IMR-90 (cell line): ENCODE measurements around the gene AFG1L. TPM values are rescaled to one million over a fixed set of nuclear protein-coding genes. Genes with fewer than 3 reads are reported as not detected.

Experiments
- ATAC-seq: fragments of 200-7000 bp; cut with Tn5 transposase; 2 replicates; pipeline ENCODE4 v1.9.1; 2020; ENCODE audit warnings: low read depth, mild to moderate bottlenecking, moderate library complexity
- BruUV-seq: library from RNA; stranded (reverse); fragments of 400-500 nt; replicated peaks from 2 replicates; lab custom pipeline; 2021; lab: Mats Ljungman, UMichigan
- CTCF ChIA-PET: fragments of 300-600 bp; formaldehyde crosslinking; extraction: SDS; loops from one replicate; lab custom pipeline; 2021; ENCODE audit warnings: antibody characterized with exemption; lab: Yijun Ruan, JAX
- POLR2A ChIA-PET: fragments of 300-600 bp; sonication (Branson Sonifier 250); formaldehyde crosslinking; loops from one replicate; lab custom pipeline; 2022; ENCODE audit warnings: antibody characterized with exemption; ENCODE audit not compliant: unreplicated experiment; lab: Charles Lee
- DNase-seq: peaks from one replicate; pipeline ENCODE4 v3.0.0; 2013
- H2AFZ ChIP-seq: replicated peaks from 2 replicates; pipeline ENCODE3; 2013; ENCODE audit warnings: low read length, mild to moderate bottlenecking; ENCODE audit not compliant: poor library complexity
- H2AK5ac ChIP-seq: 2 replicates; pipeline ENCODE4 v1.6.1; 2013; ENCODE audit warnings: low read depth, low read length, inconsistent platforms
- H2AK9ac ChIP-seq: replicated peaks from 2 replicates; pipeline ENCODE3; 2013; ENCODE audit warnings: mild to moderate bottlenecking, low read depth, low read length, moderate library complexity; ENCODE audit not compliant: poor library complexity
- H2BK120ac ChIP-seq: 2 replicates; pipeline ENCODE4 v1.6.1; 2013; ENCODE audit warnings: low read depth, low read length, inconsistent platforms
- H2BK15ac ChIP-seq: 3 replicates; pipeline ENCODE4 v1.6.1; 2013; ENCODE audit warnings: low read depth, low read length, inconsistent platforms
- H2BK20ac ChIP-seq: 2 replicates; pipeline ENCODE4 v1.6.1; 2013; ENCODE audit warnings: low read depth, mild to moderate bottlenecking, inconsistent platforms, low read length, moderate library complexity
- H2BK5ac ChIP-seq: 2 replicates; pipeline ENCODE4 v1.6.1; 2013; ENCODE audit warnings: mild to moderate bottlenecking, low read depth, low read length, inconsistent platforms; ENCODE audit not compliant: poor library complexity, severe bottlenecking
- H3K14ac ChIP-seq: replicated peaks from 2 replicates; pipeline ENCODE4 v1.6.1; 2013; ENCODE audit warnings: low read depth, low read length, inconsistent platforms
- H3K18ac ChIP-seq: 2 replicates; pipeline ENCODE4 v1.6.1; 2013; ENCODE audit warnings: low read depth, low read length, control low read depth
- H3K23ac ChIP-seq: 2 replicates; pipeline ENCODE4 v1.6.1; 2013; ENCODE audit warnings: low read depth, low read length, inconsistent platforms
- H3K27ac ChIP-seq: 2 replicates; pipeline ENCODE4 v1.5.1; 2013; ENCODE audit warnings: mild to moderate bottlenecking, control low read depth, low read length; ENCODE audit not compliant: insufficient read depth
- H3K27me3 ChIP-seq: 2 replicates; pipeline ENCODE4 v1.6.1; 2013; ENCODE audit warnings: low read length; ENCODE audit not compliant: control insufficient read depth, insufficient read depth
- H3K36me3 ChIP-seq: 2 replicates; pipeline ENCODE4 v1.6.1; 2013; ENCODE audit warnings: low read length, mixed read lengths; ENCODE audit not compliant: control insufficient read depth, insufficient read depth
- H3K4ac ChIP-seq: 2 replicates; pipeline ENCODE4 v1.6.1; 2013; ENCODE audit warnings: low read depth, low read length, inconsistent platforms
- H3K4me1 ChIP-seq: 2 replicates; pipeline ENCODE4 v1.6.1; 2013; ENCODE audit warnings: low read length, mixed read lengths; ENCODE audit not compliant: control insufficient read depth, insufficient read depth
- H3K4me2 ChIP-seq: 2 replicates; pipeline ENCODE4 v1.6.1; 2013; ENCODE audit warnings: low read depth, mild to moderate bottlenecking, control low read depth, low read length, moderate library complexity
- H3K4me3 ChIP-seq: 2 replicates; pipeline ENCODE4 v1.5.1; 2013; ENCODE audit warnings: low read depth, mild to moderate bottlenecking, control low read depth, low read length, moderate library complexity; ENCODE audit not compliant: insufficient read depth
- H3K56ac ChIP-seq: 2 replicates; pipeline ENCODE4 v1.6.1; 2013; ENCODE audit warnings: low read length, inconsistent platforms; ENCODE audit not compliant: insufficient read depth; ENCODE audit errors: extremely low read depth
- H3K79me1 ChIP-seq, 2 experiments: 2 replicates each; pipeline ENCODE4 v1.6.1; 2013; ENCODE audit warnings: low read length in 2 of 2, inconsistent platforms in 1 of 2, low read depth in 1 of 2
- H3K9ac ChIP-seq: 2 replicates; pipeline ENCODE4 v1.6.1; 2013; ENCODE audit warnings: low read depth, low read length, control low read depth
- H3K9me1 ChIP-seq: 2 replicates; pipeline ENCODE4 v1.6.1; 2013; ENCODE audit warnings: low read length, inconsistent platforms; ENCODE audit not compliant: insufficient read depth
- H3K9me3 ChIP-seq: 2 replicates; pipeline ENCODE4 v1.6.1; 2013; ENCODE audit warnings: low read length; ENCODE audit not compliant: control insufficient read depth, insufficient read depth
- H4K20me1 ChIP-seq: 2 replicates; pipeline ENCODE4 v1.6.1; 2013; ENCODE audit warnings: low read length, inconsistent platforms; ENCODE audit not compliant: insufficient read depth
- H4K5ac ChIP-seq: 2 replicates; pipeline ENCODE4 v1.6.1; 2013; ENCODE audit warnings: mild to moderate bottlenecking, low read depth, low read length, control low read depth
- H4K8ac ChIP-seq, 2 experiments: 2 replicates each; pipeline ENCODE4 v1.6.1; 2013; ENCODE audit warnings: low read depth in 2 of 2, low read length in 2 of 2, control low read depth in 1 of 2, inconsistent platforms in 1 of 2
- H4K91ac ChIP-seq: 2 replicates; pipeline ENCODE4 v1.6.1; 2013; ENCODE audit warnings: low read depth, low read length, inconsistent platforms; ENCODE audit not compliant: insufficient read depth
- BHLHE40 ChIP-seq: fragments of 150-350 bp; IDR thresholded peaks from 2 replicates; pipeline ENCODE4 v1.6.1; 2016; ENCODE audit warnings: mild to moderate bottlenecking, low read depth, low read length
- CEBPB ChIP-seq: IDR thresholded peaks from 2 replicates; pipeline ENCODE4 v1.6.1; 2012; ENCODE audit warnings: low read depth, low read length, improper control_type of control experiment
- CHD1 ChIP-seq: IDR thresholded peaks from 2 replicates; pipeline ENCODE4 v1.6.1; 2012; ENCODE audit warnings: low read depth, low read length, improper control_type of control experiment
- MAFK ChIP-seq: IDR thresholded peaks from 2 replicates; pipeline ENCODE4 v1.6.1; 2012; ENCODE audit warnings: low read depth, low read length, improper control_type of control experiment
- MAZ ChIP-seq: IDR thresholded peaks from 2 replicates; pipeline ENCODE4 v1.6.1; 2012; ENCODE audit warnings: low read depth, mild to moderate bottlenecking, low read length, improper control_type of control experiment, moderate library complexity, borderline replicate concordance
- MXI1 ChIP-seq: IDR thresholded peaks from 2 replicates; pipeline ENCODE4 v1.6.1; 2012; ENCODE audit warnings: low read depth, mild to moderate bottlenecking, low read length, moderate library complexity, borderline replicate concordance
- NFE2L2 ChIP-seq: fragments of 150-350 bp; IDR thresholded peaks from 2 replicates; pipeline ENCODE4 v1.6.1; 2016; ENCODE audit warnings: low read depth, mild to moderate bottlenecking, low read length
- POLR2A ChIP-seq: IDR thresholded peaks from 2 replicates; pipeline ENCODE4 v1.6.1; 2012; ENCODE audit warnings: mild to moderate bottlenecking, low read depth, low read length
- RCOR1 ChIP-seq: IDR thresholded peaks from 2 replicates; pipeline ENCODE4 v1.6.1; 2012; ENCODE audit warnings: mild to moderate bottlenecking, low read length, improper control_type of control experiment; ENCODE audit not compliant: insufficient replicate concordance
- RFX5 ChIP-seq: IDR thresholded peaks from 2 replicates; pipeline ENCODE4 v1.8.0; 2012; ENCODE audit warnings: low read depth, mild to moderate bottlenecking, low read length, moderate library complexity
- SMC3 ChIP-seq: fragments of 150-350 bp; IDR thresholded peaks from 2 replicates; pipeline ENCODE4 v1.6.1; 2016; ENCODE audit warnings: low read depth, mild to moderate bottlenecking, antibody characterized with exemption, low read length, moderate library complexity
- WGBS, 2 experiments: methylation state at CpG; one replicate each; pipeline versions ENCODE4 v1.1.5 to v1.1.7; 2013; ENCODE audit warnings: missing lambda C conversion rate in 2 of 2; ENCODE audit not compliant: insufficient read length in 1 of 2; ENCODE audit errors: extremely low coverage in 2 of 2; 5-methylcytosine and 5-hydroxymethylcytosine counted together
- dilution Hi-C: fragments of 300-500 bp; cut with HindIII; formaldehyde crosslinking; loops from one replicate; pipeline ENCODE4 v1.14.3; 2018; ENCODE audit warnings: low sequenced_read_pairs; ENCODE audit not compliant: unreplicated experiment
- in situ Hi-C: fragments of 300-500 bp; cut with MboI; formaldehyde crosslinking; loops from 3 replicates; pipeline ENCODE4 v1.14.3; 2019; ENCODE audit warnings: low sequenced_read_pairs, inconsistent platforms, mixed read lengths
- intact Hi-C: fragments of 100-400 bp; cut with micrococcal nuclease; formaldehyde crosslinking; loops from 2 replicates; pipeline ENCODE4 v1.10.0; 2022
- polyA plus RNA-seq, 3 experiments: library from polyadenylated mRNA; depleted of rRNA; stranded (reverse); fragments of >200 nt; gene quantifications; 2 replicates each; pipeline ENCODE4 v1.2.3, GENCODE V29; 2012; ENCODE audit warnings: low replicate concordance in 1 of 3
- total RNA-seq: library from RNA; depleted of rRNA; stranded (reverse); fragments of >200 nt; gene quantifications from 2 replicates; pipeline ENCODE4 v1.2.3, GENCODE V29; 2012
- TF ChIP-seq, protein P1 (sequence below): fragments of 150-350 bp; IDR thresholded peaks from 2 replicates; pipeline ENCODE4 v1.6.1; 2017; ENCODE audit warnings: mild to moderate bottlenecking, antibody characterized with exemption, low read length, low read depth
- TF ChIP-seq, protein P2 (sequence below): conservative IDR thresholded peaks from 2 replicates; pipeline ENCODE4 v1.5.1; 2012; ENCODE audit warnings: mild to moderate bottlenecking, low read depth, low read length, improper control_type of control experiment

AFG1L gene
- total and polyA plus RNA-seq, 2 of the 4 experiments (the other 2 are of a cell fraction) = 1.0 to 2.0 TPM

DNA sequence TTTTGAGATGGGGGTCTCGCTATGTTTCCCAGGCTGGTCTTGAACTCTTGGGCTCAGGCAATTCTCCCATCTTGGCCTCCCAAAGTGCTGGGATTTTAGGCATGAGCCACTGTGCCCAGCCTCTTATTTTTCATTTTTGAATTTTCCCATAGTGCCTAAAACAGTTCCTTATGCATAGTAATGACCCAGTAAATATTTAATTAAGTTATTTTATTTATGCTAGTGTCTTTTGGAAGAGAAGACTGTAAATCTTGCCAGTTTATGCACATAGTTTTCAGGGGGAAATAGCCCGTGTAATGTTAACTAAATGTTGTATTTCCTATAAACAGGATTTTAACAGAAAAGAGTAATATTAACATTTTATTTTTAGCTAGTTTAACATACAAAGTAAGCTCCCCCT lies 60.3 kb downstream of the AFG1L start:
- no peak overlapping the region for H3K18ac ChIP-seq

More for the DNA sequence above, 60.3 kb downstream of the AFG1L start:
- no peaks in the 10 kb centered on the region for H3K36me3 ChIP-seq
- H3K4me2 ChIP-seq = no peak overlapping the region
- no peak overlapping the region for H4K91ac ChIP-seq
- 0 out of 2 replicates have a peak, but pooled peaks cover 3% of the 10 kb centered on the region for H3K9me1 ChIP-seq
- ChIA-PET CTCF (interaction anchor here (0.6 kb wide), 1 partner anchor 127 kb away, joined by 5 read pairs; no protein-coding TSS in a partner anchor), POLR2A (no interaction called here)
- no peak overlapping the region for H2BK5ac ChIP-seq
- no peak overlapping the region for H2BK120ac ChIP-seq
- in situ Hi-C loops (no loop called here), dilution Hi-C loops (no loop called here), intact Hi-C loops (no loop called here)
- no peak overlapping the region for H3K4me3 ChIP-seq
- no TSS peak for BruUV-seq
- no peak overlapping the region for H3K4ac ChIP-seq
- no peak overlapping the region for H3K56ac ChIP-seq
- no peak overlapping the region for H3K23ac ChIP-seq
- H4K8ac ChIP-seq = no peak overlapping the region
- no peak overlapping the region for H2BK15ac ChIP-seq
- H2AFZ ChIP-seq = no peak overlapping the region
- no peak overlapping the region for H3K14ac ChIP-seq
- no peaks in the 10 kb centered on the region for H3K79me1 ChIP-seq
- H3K4me1 ChIP-seq = no peaks in the 10 kb centered on the region
- DNase-seq (no peak), ATAC-seq (no peak)
- H4K5ac ChIP-seq = no peak overlapping the region
- no peak overlapping the region for H2AK5ac ChIP-seq
- no peaks in the 10 kb centered on the region for H3K9me3 ChIP-seq
- H4K20me1 ChIP-seq = no peaks in the 10 kb centered on the region
- WGBS, 2 experiments = no CpG with 5 or more reads among the region's 2 CpGs
- no peak overlapping the region for H2BK20ac ChIP-seq
- H3K9ac ChIP-seq = no peak overlapping the region
- no peak overlapping the region for H2AK9ac ChIP-seq
- TF ChIP-seq POLR2A (no peak), CHD1 (no peak), SMC3 (no peak), CEBPB (no peak), MAZ (no peak), RFX5 (no peak), MXI1 (no peak), RCOR1 (no peak), MAFK (no peak), NFE2L2 (no peak), BHLHE40 (no peak)
- TF ChIP-seq, protein P1, sequence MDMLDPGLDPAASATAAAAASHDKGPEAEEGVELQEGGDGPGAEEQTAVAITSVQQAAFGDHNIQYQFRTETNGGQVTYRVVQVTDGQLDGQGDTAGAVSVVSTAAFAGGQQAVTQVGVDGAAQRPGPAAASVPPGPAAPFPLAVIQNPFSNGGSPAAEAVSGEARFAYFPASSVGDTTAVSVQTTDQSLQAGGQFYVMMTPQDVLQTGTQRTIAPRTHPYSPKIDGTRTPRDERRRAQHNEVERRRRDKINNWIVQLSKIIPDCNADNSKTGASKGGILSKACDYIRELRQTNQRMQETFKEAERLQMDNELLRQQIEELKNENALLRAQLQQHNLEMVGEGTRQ = no peak
- TF ChIP-seq, protein P2, sequence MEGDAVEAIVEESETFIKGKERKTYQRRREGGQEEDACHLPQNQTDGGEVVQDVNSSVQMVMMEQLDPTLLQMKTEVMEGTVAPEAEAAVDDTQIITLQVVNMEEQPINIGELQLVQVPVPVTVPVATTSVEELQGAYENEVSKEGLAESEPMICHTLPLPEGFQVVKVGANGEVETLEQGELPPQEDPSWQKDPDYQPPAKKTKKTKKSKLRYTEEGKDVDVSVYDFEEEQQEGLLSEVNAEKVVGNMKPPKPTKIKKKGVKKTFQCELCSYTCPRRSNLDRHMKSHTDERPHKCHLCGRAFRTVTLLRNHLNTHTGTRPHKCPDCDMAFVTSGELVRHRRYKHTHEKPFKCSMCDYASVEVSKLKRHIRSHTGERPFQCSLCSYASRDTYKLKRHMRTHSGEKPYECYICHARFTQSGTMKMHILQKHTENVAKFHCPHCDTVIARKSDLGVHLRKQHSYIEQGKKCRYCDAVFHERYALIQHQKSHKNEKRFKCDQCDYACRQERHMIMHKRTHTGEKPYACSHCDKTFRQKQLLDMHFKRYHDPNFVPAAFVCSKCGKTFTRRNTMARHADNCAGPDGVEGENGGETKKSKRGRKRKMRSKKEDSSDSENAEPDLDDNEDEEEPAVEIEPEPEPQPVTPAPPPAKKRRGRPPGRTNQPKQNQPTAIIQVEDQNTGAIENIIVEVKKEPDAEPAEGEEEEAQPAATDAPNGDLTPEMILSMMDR = no peak
- H3K27ac ChIP-seq = no peak overlapping the region
- no peaks in the 10 kb centered on the region for H3K27me3 ChIP-seq
